Measurements from ENCODE around the gene FBXO33.

DNA sequence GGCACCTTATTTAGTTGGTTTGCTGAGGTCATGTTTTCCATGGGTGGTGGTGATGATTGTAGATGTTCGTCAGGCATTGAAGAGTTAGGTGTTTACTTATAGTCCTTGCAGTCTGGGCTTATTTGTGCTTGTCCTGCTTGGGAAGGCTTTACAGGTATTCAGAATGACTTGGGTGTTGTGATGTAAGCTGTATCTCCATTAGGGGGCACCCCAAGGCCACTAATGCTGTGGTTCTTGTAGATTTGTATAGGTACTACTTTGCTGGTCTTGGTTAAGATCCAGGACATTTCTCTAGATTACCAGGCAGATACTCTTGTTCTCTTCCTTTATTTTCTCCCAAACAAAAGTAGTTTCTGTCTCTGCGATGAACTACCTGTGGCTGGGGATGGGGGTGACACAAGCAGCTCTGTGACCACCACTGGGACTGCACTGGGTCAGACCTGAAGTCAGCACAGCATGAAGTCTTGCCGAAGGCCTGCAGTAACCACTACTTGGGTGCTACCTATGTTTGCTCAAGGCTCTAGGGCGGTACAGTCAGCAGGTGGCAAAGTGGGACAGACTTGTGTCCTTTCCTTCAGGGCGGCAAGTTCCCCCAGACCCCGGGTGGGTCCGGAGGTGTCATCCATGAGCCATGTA is 35.8 kb upstream of the FBXO33 start:
- TF ChIP-seq, protein P1, sequence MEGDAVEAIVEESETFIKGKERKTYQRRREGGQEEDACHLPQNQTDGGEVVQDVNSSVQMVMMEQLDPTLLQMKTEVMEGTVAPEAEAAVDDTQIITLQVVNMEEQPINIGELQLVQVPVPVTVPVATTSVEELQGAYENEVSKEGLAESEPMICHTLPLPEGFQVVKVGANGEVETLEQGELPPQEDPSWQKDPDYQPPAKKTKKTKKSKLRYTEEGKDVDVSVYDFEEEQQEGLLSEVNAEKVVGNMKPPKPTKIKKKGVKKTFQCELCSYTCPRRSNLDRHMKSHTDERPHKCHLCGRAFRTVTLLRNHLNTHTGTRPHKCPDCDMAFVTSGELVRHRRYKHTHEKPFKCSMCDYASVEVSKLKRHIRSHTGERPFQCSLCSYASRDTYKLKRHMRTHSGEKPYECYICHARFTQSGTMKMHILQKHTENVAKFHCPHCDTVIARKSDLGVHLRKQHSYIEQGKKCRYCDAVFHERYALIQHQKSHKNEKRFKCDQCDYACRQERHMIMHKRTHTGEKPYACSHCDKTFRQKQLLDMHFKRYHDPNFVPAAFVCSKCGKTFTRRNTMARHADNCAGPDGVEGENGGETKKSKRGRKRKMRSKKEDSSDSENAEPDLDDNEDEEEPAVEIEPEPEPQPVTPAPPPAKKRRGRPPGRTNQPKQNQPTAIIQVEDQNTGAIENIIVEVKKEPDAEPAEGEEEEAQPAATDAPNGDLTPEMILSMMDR (IDR thresholded peaks at IDR 0.05): peak; percentile 58
- TF ChIP-seq POLR2AphosphoS5 (IDR thresholded peaks at IDR 0.05; ENCODE audit: low read depth, low read length) (no peak), SIN3A (IDR thresholded peaks at IDR 0.05; ENCODE audit: borderline replicate concordance, insufficient read depth, low read depth, low read length) (no peak), TCF7L2 (IDR thresholded peaks at IDR 0.05; ENCODE audit: low read depth, low read length) (no peak)
